MV-4-11 (cell line): ENCODE measurements around the gene SUMO4.
"Not testable (repeated sequence)": the region's sequence is repeated elsewhere in the genome, so short reads cannot be mapped to it uniquely, and the experiment has no call there.

Experiments
- DNase-seq: peaks from one replicate; lab custom pipeline; 2025; lab: John Stamatoyannopoulos, UW

SUMO4 gene

GRCh38 chr6:149431905-149432775, 32.1 kb downstream of the SUMO4 start:
- DNase-seq: peak; percentile 70

DNA sequence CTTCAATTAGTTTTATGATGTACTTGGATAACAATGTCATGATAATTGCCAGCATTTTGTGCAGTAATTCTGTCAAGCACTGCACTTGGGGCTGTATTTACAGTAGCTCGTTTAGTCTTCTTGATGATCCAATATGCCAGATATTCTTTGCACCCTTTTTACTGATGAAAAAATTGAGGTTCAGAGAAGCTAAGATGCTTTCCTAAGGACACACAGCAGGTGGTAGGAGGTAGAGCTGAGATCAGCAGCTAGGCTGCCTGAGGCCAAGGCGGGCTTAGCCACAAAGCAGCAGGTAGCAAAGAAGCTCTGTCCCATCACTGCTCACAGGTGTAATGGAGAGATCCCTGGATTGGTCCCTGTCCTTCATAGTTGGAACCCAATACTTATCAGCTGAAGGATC, 33.3 kb downstream of the SUMO4 start:
- DNase-seq: no peak

GRCh38 chr6:149433881-149434280, 33.8 kb downstream of the SUMO4 start:
- DNase-seq: no peak

DNA sequence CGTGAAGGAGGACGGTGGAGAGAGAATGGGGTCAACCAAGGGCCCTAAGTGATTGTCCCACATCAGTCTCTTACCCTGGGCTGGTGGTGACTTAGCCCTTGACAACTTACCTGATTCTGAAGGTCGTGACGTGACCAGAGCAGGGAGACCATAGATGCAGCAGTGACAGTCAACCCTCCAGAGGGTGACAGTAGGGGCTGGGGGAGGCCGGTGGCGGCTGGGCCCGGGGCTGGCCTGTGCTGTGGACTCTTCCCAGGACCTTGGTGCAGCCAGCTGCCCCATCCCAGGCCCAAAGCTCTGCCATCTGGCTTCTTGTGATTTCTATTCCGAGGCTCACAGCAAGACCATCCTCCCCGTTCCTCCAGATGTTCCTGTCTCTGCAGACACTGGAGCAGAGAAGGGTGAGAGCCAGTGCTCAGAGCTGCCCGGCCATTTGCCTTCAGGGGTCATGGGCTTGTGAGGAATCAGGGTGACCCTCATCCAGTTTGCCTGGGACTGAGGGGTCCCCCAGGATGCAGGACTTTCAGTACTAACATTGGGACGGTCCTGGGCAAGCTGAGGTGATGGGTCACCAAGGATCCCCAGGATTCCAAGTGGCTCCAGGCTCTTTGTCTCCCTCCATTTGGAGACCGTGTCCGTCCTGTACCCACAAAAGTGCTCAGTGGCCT, 36.0 kb downstream of the SUMO4 start:
- DNase-seq: no peak

DNA sequence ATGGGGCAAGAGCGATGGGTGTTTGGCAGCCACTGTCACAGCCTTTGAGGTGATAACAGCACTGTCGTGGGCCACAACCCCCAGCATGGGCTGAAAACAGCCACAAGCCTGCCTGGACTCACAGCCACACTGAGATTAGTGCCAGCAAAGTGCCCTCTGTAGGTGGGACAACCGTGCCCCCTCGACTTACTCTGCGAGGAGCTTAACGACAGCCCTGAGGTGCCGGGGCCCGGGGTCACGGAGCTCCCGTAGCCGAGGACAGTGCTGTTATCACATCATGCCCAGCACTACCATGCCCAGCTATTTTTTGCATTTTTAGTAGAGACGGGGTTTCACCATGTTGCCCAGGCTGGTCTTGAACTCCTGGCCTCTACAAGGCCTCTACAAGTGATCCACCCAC, 36.6 kb downstream of the SUMO4 start:
- no peak for DNase-seq

- no peak for DNase-seq
Observed at GRCh38 chr6:149437212-149437611, 37.1 kb downstream of the SUMO4 start.

GRCh38 chr6:149438855-149439254, 38.8 kb downstream of the SUMO4 start:
- DNase-seq: peak; percentile 16

DNA sequence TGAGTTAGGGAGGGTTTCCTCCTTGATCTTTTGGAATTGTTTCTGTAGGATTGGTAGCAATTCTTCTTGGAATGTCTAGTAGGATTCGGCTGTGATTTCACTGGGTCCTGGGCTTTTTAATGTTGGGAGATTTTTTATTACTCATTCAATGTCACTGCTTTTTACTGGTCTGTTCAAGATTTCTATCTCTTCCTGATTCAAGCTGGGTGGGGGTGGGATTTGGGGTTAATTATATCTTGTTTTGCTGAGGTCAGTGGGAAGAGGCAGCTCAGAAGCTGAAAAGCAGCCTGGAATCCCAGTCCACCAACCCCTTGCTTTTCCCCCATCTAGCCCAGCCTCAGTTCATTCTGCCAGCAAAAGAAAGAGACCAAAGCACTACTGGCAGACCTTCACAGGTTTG, 39.6 kb downstream of the SUMO4 start:
- no peak for DNase-seq

- no peak for DNase-seq
Observed at GRCh38 chr6:149440735-149441671, 40.9 kb downstream of the SUMO4 start.

GRCh38 chr6:149441740-149442139, 41.7 kb downstream of the SUMO4 start:
- DNase-seq: no peak

GRCh38 chr6:149443411-149444181, 43.5 kb downstream of the SUMO4 start:
- no peak for DNase-seq

GRCh38 chr6:149444360-149445094, 44.5 kb downstream of the SUMO4 start:
- DNase-seq: not testable (repeated sequence)

DNA sequence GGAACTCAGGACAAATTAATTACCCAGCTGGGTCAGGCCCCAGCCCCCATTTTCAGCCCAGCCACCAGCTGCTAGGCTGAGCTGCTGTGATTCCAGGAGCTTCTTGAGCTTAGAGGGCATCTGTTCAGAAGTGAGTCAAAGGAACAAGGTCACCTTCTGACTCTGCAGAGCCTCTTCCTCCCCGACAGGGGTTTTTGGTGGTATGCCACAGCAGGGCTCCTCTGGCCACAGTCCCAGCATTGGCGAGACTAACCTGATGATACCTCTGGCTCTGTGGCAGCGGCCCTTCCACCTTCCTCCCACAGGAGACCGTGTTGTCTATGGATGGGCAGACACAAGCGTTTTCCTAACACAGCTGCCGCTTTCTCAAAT, 45.0 kb downstream of the SUMO4 start:
- no peak for DNase-seq

GRCh38 chr6:149445573-149445972, 45.5 kb downstream of the SUMO4 start:
- no peak for DNase-seq

- no peak for DNase-seq
Observed at GRCh38 chr6:149446791-149447376, 46.8 kb downstream of the SUMO4 start.

- no peak for DNase-seq
Observed at GRCh38 chr6:149448821-149449453, 48.9 kb downstream of the SUMO4 start.

GRCh38 chr6:149449831-149450678, 50.0 kb downstream of the SUMO4 start:
- no peak for DNase-seq
